H1 (cell line): ENCODE measurements around the gene MYLK4. TPM values are rescaled to one million over a fixed set of nuclear protein-coding genes. Genes with fewer than 3 reads are reported as not detected.

Source experiments
- CTCF ChIA-PET: fragments of 300-600 bp; sonication (Branson Sonifier 250); formaldehyde crosslinking; loops from one replicate; lab custom pipeline; 2021; ENCODE audit not compliant: partially characterized antibody; lab: Charles Lee
- POLR2A ChIA-PET: fragments of 300-600 bp; sonication (Branson Sonifier 250); formaldehyde crosslinking; loops from one replicate; lab custom pipeline; 2021; ENCODE audit warnings: inconsistent platforms; ENCODE audit not compliant: partially characterized antibody; lab: Charles Lee
- DNase-seq, 2 experiments: peaks; one replicate each; pipeline versions ENCODE4 v3.0.0 to v3.0.0-alpha.2; 2010 to 2022; ENCODE audit warnings: low spot score in 2 of 2, low read depth in 1 of 2, mixed read lengths in 1 of 2
- FAIRE-seq: peaks from 2 replicates; lab custom pipeline; 2011; peaks lifted over from hg19 to GRCh38; lab: Jason Lieb, UNC
- H2AFZ ChIP-seq: 2 replicates; pipeline ENCODE4 v1.8.1; 2012; ENCODE audit warnings: low read length, inconsistent platforms
- H2AK5ac ChIP-seq: 2 replicates; pipeline ENCODE4 v1.6.1; 2013; ENCODE audit warnings: low read depth, low read length
- H2BK120ac ChIP-seq: replicated peaks from 2 replicates; pipeline ENCODE3; 2013; ENCODE audit warnings: low read depth, low read length, inconsistent platforms
- H2BK12ac ChIP-seq: 2 replicates; pipeline ENCODE4 v1.6.1; 2013; ENCODE audit warnings: low read depth, low read length
- H2BK15ac ChIP-seq: 2 replicates; pipeline ENCODE4 v1.6.1; 2013; ENCODE audit warnings: low read length
- H2BK20ac ChIP-seq: 2 replicates; pipeline ENCODE4 v1.6.1; 2013; ENCODE audit warnings: low read length
- H2BK5ac ChIP-seq: 2 replicates; pipeline ENCODE4 v1.6.1; 2013; ENCODE audit warnings: low read depth, low read length
- H3K14ac ChIP-seq: 2 replicates; pipeline ENCODE4 v1.6.1; 2013; ENCODE audit warnings: inconsistent platforms; ENCODE audit not compliant: insufficient read length
- H3K18ac ChIP-seq: 2 replicates; pipeline ENCODE4 v1.6.1; 2013; ENCODE audit warnings: low read length; ENCODE audit errors: extremely low read depth
- H3K23ac ChIP-seq: 2 replicates; pipeline ENCODE4 v1.6.1; 2013; ENCODE audit warnings: inconsistent platforms; ENCODE audit not compliant: insufficient read length
- H3K23me2 ChIP-seq: 2 replicates; pipeline ENCODE4 v1.6.1; 2013; ENCODE audit warnings: low read depth, low read length
- H3K27ac ChIP-seq: 2 replicates; pipeline ENCODE4 v1.6.1; 2011; ENCODE audit warnings: low read depth, low read length, inconsistent platforms
- H3K27me3 ChIP-seq, 4 experiments: replicated peaks in 1 of 4; 1 replicate in 1 of 4; 2 replicates in 3 of 4; pipeline versions ENCODE4 v1.6.1 to v1.8.1; 2011 to 2013; ENCODE audit warnings: low read length in 3 of 4, mild to moderate bottlenecking in 3 of 4, inconsistent platforms in 2 of 4, mixed read lengths in 2 of 4, moderate library complexity in 1 of 4; ENCODE audit not compliant: control insufficient read depth in 3 of 4, insufficient read depth in 3 of 4; ENCODE audit errors: extremely low read depth in 1 of 4
- H3K36me3 ChIP-seq, 4 experiments: 2 replicates each; pipeline versions ENCODE4 v1.6.1 to v1.8.1; 2011 to 2013; ENCODE audit warnings: mild to moderate bottlenecking in 4 of 4, low read length in 3 of 4, moderate library complexity in 2 of 4, control low read depth in 1 of 4, inconsistent platforms in 1 of 4; ENCODE audit not compliant: insufficient read depth in 4 of 4, control insufficient read depth in 2 of 4
- H3K4ac ChIP-seq: replicated peaks from 2 replicates; pipeline ENCODE3; 2013; ENCODE audit warnings: low read length, low read depth, mixed read lengths, inconsistent platforms; ENCODE audit not compliant: insufficient read length
- H3K4me1 ChIP-seq, 4 experiments: replicated peaks in 1 of 4; 1 replicate in 1 of 4; 2 replicates in 3 of 4; pipeline versions ENCODE4 v1.6.1 to v1.8.1; 2011 to 2013; ENCODE audit warnings: low read length in 3 of 4, inconsistent platforms in 2 of 4, mixed read lengths in 1 of 4; ENCODE audit not compliant: insufficient read depth in 4 of 4, control insufficient read depth in 3 of 4
- H3K4me2 ChIP-seq, 2 experiments: 2 replicates each; pipeline versions ENCODE4 v1.6.1 to v1.8.1; 2011 to 2013; ENCODE audit warnings: low read depth in 2 of 2, low read length in 2 of 2, control low read depth in 1 of 2, inconsistent platforms in 1 of 2, mild to moderate bottlenecking in 1 of 2; ENCODE audit not compliant: insufficient read depth in 1 of 2
- H3K4me3 ChIP-seq, 4 experiments: fragments of 200-600, 300-600 bp in 1 of 4; sonication (generic), shearing (Covaris generic), sonication (Bioruptor Twin) in 1 of 4; 2 replicates each; pipeline versions ENCODE4 v1.5.1 to v1.8.1; 2011 to 2016; ENCODE audit warnings: low read length in 4 of 4, low read depth in 3 of 4, control low read depth in 2 of 4, inconsistent platforms in 2 of 4, mild to moderate bottlenecking in 2 of 4, mixed read lengths in 1 of 4, moderate library complexity in 1 of 4; ENCODE audit not compliant: insufficient read depth in 2 of 4; ENCODE audit errors: extremely low read depth in 1 of 4
- H3K56ac ChIP-seq: replicated peaks from 2 replicates; pipeline ENCODE3; 2013; ENCODE audit warnings: low read depth, mild to moderate bottlenecking, mixed read lengths, low read length, inconsistent platforms; ENCODE audit not compliant: insufficient read length
- H3K79me1 ChIP-seq: 2 replicates; pipeline ENCODE4 v1.6.1; 2013; ENCODE audit warnings: low read depth, low read length, control low read depth
- H3K79me2 ChIP-seq, 2 experiments: 2 replicates each; pipeline versions ENCODE4 v1.6.1 to v1.8.1; 2012 to 2013; ENCODE audit warnings: low read length in 2 of 2, mild to moderate bottlenecking in 2 of 2, inconsistent platforms in 1 of 2; ENCODE audit not compliant: insufficient read depth in 2 of 2, control insufficient read depth in 1 of 2
- H3K9ac ChIP-seq, 4 experiments: replicated peaks in 1 of 4; 1 replicate in 1 of 4; 2 replicates in 3 of 4; pipeline versions ENCODE4 v1.6.1 to v1.8.1; 2011 to 2013; ENCODE audit warnings: low read depth in 3 of 4, low read length in 3 of 4, control low read depth in 2 of 4, mild to moderate bottlenecking in 2 of 4, moderate library complexity in 2 of 4, inconsistent platforms in 1 of 4; ENCODE audit errors: extremely low read depth in 1 of 4
- H3K9me3 ChIP-seq, 2 experiments: 2 replicates each; pipeline versions ENCODE4 v1.6.1 to v1.8.1; 2012 to 2013; ENCODE audit warnings: mild to moderate bottlenecking in 2 of 2, moderate library complexity in 2 of 2, control low read depth in 1 of 2, inconsistent platforms in 1 of 2, low read depth in 1 of 2, low read length in 1 of 2, mixed read lengths in 1 of 2; ENCODE audit not compliant: insufficient read depth in 2 of 2
- H4K20me1 ChIP-seq, 2 experiments: replicated peaks in 1 of 2; 2 replicates each; pipeline versions ENCODE3 to v1.8.1; 2011 to 2013; ENCODE audit warnings: inconsistent platforms in 2 of 2, low read length in 2 of 2, mild to moderate bottlenecking in 1 of 2; ENCODE audit not compliant: insufficient read depth in 2 of 2, control insufficient read depth in 1 of 2
- H4K5ac ChIP-seq: 2 replicates; pipeline ENCODE4 v1.6.1; 2013; ENCODE audit warnings: low read length, low read depth, mixed read lengths, inconsistent platforms; ENCODE audit not compliant: insufficient read length
- H4K8ac ChIP-seq: 2 replicates; pipeline ENCODE4 v1.8.0; 2013; ENCODE audit warnings: mild to moderate bottlenecking, moderate library complexity, low read length, inconsistent platforms; ENCODE audit not compliant: insufficient read depth; ENCODE audit errors: extremely low read depth
- H4K91ac ChIP-seq: replicated peaks from 2 replicates; pipeline ENCODE3; 2013; ENCODE audit warnings: low read length, mixed read lengths, inconsistent platforms; ENCODE audit not compliant: insufficient read length
- EZH2 ChIP-seq: fragments of 200-600 bp; sonication (generic); IDR thresholded peaks from 2 replicates; pipeline ENCODE4 v1.7.1; 2012; ENCODE audit warnings: low read depth, mild to moderate bottlenecking, moderate library complexity, low read length, inconsistent platforms; ENCODE audit not compliant: severe bottlenecking
- WGBS, 2 experiments: shearing (Covaris generic) in 1 of 2; methylation state at CpG; one replicate each; pipeline versions ENCODE4 v1.1.6 to v1.1.7; 2013 to 2015; ENCODE audit warnings: low lambda C conversion rate in 2 of 2, mixed read lengths in 2 of 2, inconsistent platforms in 1 of 2, low coverage in 1 of 2, missing lambda C conversion rate in 1 of 2; ENCODE audit not compliant: insufficient replicate concordance in 2 of 2, insufficient coverage in 1 of 2, insufficient read length in 1 of 2; ENCODE audit errors: extremely low coverage in 1 of 2, missing lambda C conversion rate in 1 of 2; 5-methylcytosine and 5-hydroxymethylcytosine counted together
- polyA plus RNA-seq, 7 experiments: library from polyadenylated mRNA; depleted of rRNA in 3 of 7; stranded (reverse) in 5 of 7; unstranded in 2 of 7; fragments of >200 nt in 5 of 7; fragments of 200-250 nt in 2 of 7; gene quantifications; 1 replicate in 5 of 7; 2 replicates in 1 of 7; 4 replicates in 1 of 7; pipeline versions ENCODE4 v1.2.1 to v1.2.3, GENCODE V29; 2011 to 2013; ENCODE audit warnings: missing spikeins in 2 of 7, mixed read lengths in 2 of 7
- total RNA-seq: library from RNA; stranded (reverse); fragmentation: NEBNext Ultra II Directional; extraction: Animal tissue kit (Norgen Biotek cat#: 25700); gene quantifications from 2 replicates; pipeline ENCODE4 v1.2.1, GENCODE V29; 2021

The MYLK4 gene
- total and polyA plus RNA-seq, 2 of the 8 experiments (the other 6 are each of a cell fraction or from before 2014, with no cell fraction given): 0.11 to 0.17 TPM

DNA sequence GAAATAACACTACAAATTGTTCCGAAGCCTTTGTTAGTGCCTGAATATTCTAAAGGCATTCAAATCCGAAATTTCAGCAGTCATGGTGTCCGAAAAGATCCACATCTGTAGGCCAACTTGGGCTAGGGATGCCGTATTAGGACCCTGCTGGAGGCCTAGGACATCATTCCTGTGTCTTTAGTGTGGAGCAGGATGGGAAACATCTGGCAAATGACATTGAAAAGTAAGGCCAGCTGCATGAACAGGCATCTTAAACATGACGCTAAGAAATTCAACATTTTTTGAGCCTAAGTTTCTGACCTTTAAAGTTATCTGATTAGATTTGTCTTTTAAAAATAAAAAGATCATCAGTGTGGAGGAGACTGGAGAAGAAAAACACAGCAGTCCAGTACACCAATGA is 91.3 kb downstream of the MYLK4 start:
- DNase-seq (no peak), FAIRE-seq (no peak)
- peaks cover 0 to 3% of the 10 kb centered on the region in 2 experiments; a peak in 1 of 4 replicates for H3K9me3 ChIP-seq
- WGBS, 2 experiments: 88% methylated on average over 5 of the region's 5 CpGs; no CpG with 5 or more reads in 1 of the 2 experiments
- no peak overlapping the region for H3K4me2 ChIP-seq
- no peak overlapping the region for H3K9ac ChIP-seq
- H3K4me3 ChIP-seq: no peak overlapping the region
- H3K23me2 ChIP-seq: no peaks in the 10 kb centered on the region
- H3K23ac ChIP-seq: no peak overlapping the region
- peaks cover 0 to 5% (median 1%) of the 10 kb centered on the region in 4 experiments; a peak in 3 of 7 replicates for H3K4me1 ChIP-seq
- H3K27me3 ChIP-seq: peaks cover 0 to 2% (median 0%) of the 10 kb centered on the region in 4 experiments; a peak in 1 of 7 replicates
- no peak overlapping the region for H4K8ac ChIP-seq
- no peak overlapping the region for H4K5ac ChIP-seq
- 0 out of 2 replicates have a peak overlapping the region, but pooled peaks have one; percentile 22 for H2BK12ac ChIP-seq
- no peak overlapping the region for H3K27ac ChIP-seq
- no peaks in the 10 kb centered on the region for H3K36me3 ChIP-seq
- no peak for TF ChIP-seq EZH2
- no peak overlapping the region for H3K18ac ChIP-seq
- H2BK20ac ChIP-seq: no peak overlapping the region
- no peak overlapping the region for H2BK5ac ChIP-seq
- no peak overlapping the region for H4K91ac ChIP-seq
- H2AK5ac ChIP-seq: no peak overlapping the region
- no peaks in the 10 kb centered on the region for H4K20me1 ChIP-seq
- H2BK120ac ChIP-seq: no peak overlapping the region
- no peak overlapping the region for H2AFZ ChIP-seq
- CTCF ChIA-PET: interaction anchor here (1.2 to 1.8 kb wide), 3 partner anchors 14 to 453 kb away, joined by 3 to 6 read pairs (median 4); no protein-coding TSS in a partner anchor
- H3K79me1 ChIP-seq: no peaks in the 10 kb centered on the region
- no peak overlapping the region for H2BK15ac ChIP-seq
- no peak overlapping the region for H3K56ac ChIP-seq
- H3K14ac ChIP-seq: no peak overlapping the region
- H3K4ac ChIP-seq: no peak overlapping the region
- H3K79me2 ChIP-seq: no peaks in the 10 kb centered on the region
- POLR2A ChIA-PET: interaction anchor here (0.9 kb wide), 1 partner anchor 27 kb away, joined by 3 read pairs; no protein-coding TSS in a partner anchor
